HCT116 (cell line): Measurements from ENCODE around the gene LRRC15. TPM values are rescaled to one million over a fixed set of nuclear protein-coding genes. Genes with fewer than 3 reads are reported as not detected.

Experiments used
- ATAC-seq: fragments of 200-7000 bp; cut with Tn5 transposase; 2 replicates; pipeline ENCODE4 v1.9.1; 2020; ENCODE audit warnings: mild to moderate bottlenecking, moderate library complexity
- BruUV-seq: library from RNA; stranded (reverse); fragments of 400-500 nt; replicated peaks from 2 replicates; lab custom pipeline; 2021; lab: Mats Ljungman, UMichigan
- CTCF ChIA-PET: fragments of 300-600 bp; sonication (Branson Sonifier 250); formaldehyde crosslinking; loops from one replicate; lab custom pipeline; 2021; ENCODE audit warnings: antibody characterized with exemption; lab: Charles Lee
- POLR2A ChIA-PET: fragments of 300-600, 350-600 bp; sonication (Branson Sonifier 250); formaldehyde crosslinking; loops from one replicate; lab custom pipeline; 2021; ENCODE audit warnings: antibody characterized with exemption; lab: Charles Lee
- RAD21 ChIA-PET, 2 experiments: fragments of 300-600 bp; sonication (Branson Sonifier 250); formaldehyde crosslinking; loops; one replicate each; lab custom pipeline; 2023; ENCODE audit warnings: low total read pairs in 2 of 2; ENCODE audit not compliant: uncharacterized antibody in 2 of 2, unreplicated experiment in 2 of 2, low non-redundant PET in 1 of 2; lab: Charles Lee
- DNase-seq: peaks from one replicate; pipeline ENCODE4 v3.0.0-alpha.2; 2010; ENCODE audit warnings: low read depth, low spot score
- H2AFZ ChIP-seq: fragments of 200-600 bp; shearing (Covaris generic), sonication (generic); 2 replicates; pipeline ENCODE4 v1.6.1; 2017; ENCODE audit warnings: low read depth, mixed run types, mixed read lengths, antibody characterized with exemption, low read length; ENCODE audit not compliant: poor library complexity, severe bottlenecking
- H3K27ac ChIP-seq: 2 replicates; pipeline ENCODE4 v1.5.1; 2012; ENCODE audit warnings: low read depth, low read length
- H3K27me3 ChIP-seq: fragments of 200-600 bp; sonication (generic); 2 replicates; pipeline ENCODE4 v1.6.1; 2016; ENCODE audit warnings: mixed run types, low read length, mixed read lengths; ENCODE audit not compliant: insufficient read depth
- H3K36me3 ChIP-seq, 2 experiments: fragments of 200-500 bp in 1 of 2; fragments of 200-600 bp in 1 of 2; sonication (Bioruptor generic) in 1 of 2; sonication (generic) in 1 of 2; 2 replicates each; pipeline versions ENCODE4 v1.5.1 to v1.6.1; 2014 to 2016; ENCODE audit warnings: low read length in 2 of 2, inconsistent platforms in 1 of 2, mixed read lengths in 1 of 2, mixed run types in 1 of 2; ENCODE audit not compliant: insufficient read depth in 2 of 2, control insufficient read depth in 1 of 2
- H3K4me1 ChIP-seq, 2 experiments: fragments of 200-600 bp in 1 of 2; sonication (generic) in 1 of 2; 2 replicates each; pipeline versions ENCODE4 v1.5.1 to v1.6.1; 2012 to 2017; ENCODE audit warnings: low read length in 2 of 2, inconsistent platforms in 1 of 2, mild to moderate bottlenecking in 1 of 2, mixed read lengths in 1 of 2, mixed run types in 1 of 2, moderate library complexity in 1 of 2; ENCODE audit not compliant: insufficient read depth in 2 of 2, control insufficient read depth in 1 of 2
- H3K4me2 ChIP-seq: fragments of 200-600 bp; sonication (generic); 2 replicates; pipeline ENCODE4 v1.6.1; 2017; ENCODE audit warnings: mixed run types, low read length, mixed read lengths
- H3K4me3 ChIP-seq, 2 experiments: fragments of 200-600 bp in 1 of 2; sonication (generic) in 1 of 2; replicated peaks in 1 of 2; 2 replicates each; pipeline ENCODE4 v1.5.1; 2011 to 2016; ENCODE audit warnings: low read length in 2 of 2, control low read depth in 1 of 2, low read depth in 1 of 2, mild to moderate bottlenecking in 1 of 2, mixed read lengths in 1 of 2, mixed run types in 1 of 2
- H3K79me2 ChIP-seq: fragments of 200-600 bp; sonication (generic); 2 replicates; pipeline ENCODE4 v1.6.1; 2017; ENCODE audit warnings: mild to moderate bottlenecking, mixed run types, low read length, moderate library complexity, mixed read lengths; ENCODE audit not compliant: insufficient read depth
- H3K9ac ChIP-seq: fragments of 200-600 bp; sonication (generic); 2 replicates; pipeline ENCODE4 v1.6.1; 2016; ENCODE audit warnings: low read length, mixed read lengths
- H3K9me2 ChIP-seq: fragments of 200-600 bp; sonication (generic), shearing (Covaris generic); 2 replicates; pipeline ENCODE4 v1.6.1; 2017; ENCODE audit warnings: mixed run types, mild to moderate bottlenecking, moderate library complexity; ENCODE audit not compliant: insufficient read depth
- H3K9me3 ChIP-seq, 2 experiments: fragments of 200-500 bp in 1 of 2; fragments of 200-600 bp in 1 of 2; sonication (Bioruptor generic) in 1 of 2; sonication (generic) in 1 of 2; 2 replicates each; pipeline ENCODE4 v1.6.1; 2014 to 2017; ENCODE audit warnings: low read length in 2 of 2, mixed read lengths in 2 of 2, inconsistent platforms in 1 of 2, low read depth in 1 of 2, mild to moderate bottlenecking in 1 of 2, mixed run types in 1 of 2, moderate library complexity in 1 of 2; ENCODE audit not compliant: control insufficient read depth in 1 of 2, insufficient read depth in 1 of 2
- H4K20me1 ChIP-seq: fragments of 200-600 bp; sonication (generic), shearing (Covaris generic); 2 replicates; pipeline ENCODE4 v1.6.1; 2017; ENCODE audit warnings: mixed run types, mild to moderate bottlenecking, moderate library complexity; ENCODE audit not compliant: insufficient read depth
- CEBPB ChIP-seq: IDR thresholded peaks from 2 replicates; pipeline ENCODE4 v1.6.1; 2012; ENCODE audit warnings: low read depth
- EGR1 ChIP-seq: IDR thresholded peaks from 2 replicates; pipeline ENCODE4 v1.6.1; 2012; ENCODE audit warnings: low read depth
- ELF1 ChIP-seq: IDR thresholded peaks from 2 replicates; pipeline ENCODE4 v1.6.1; 2012; ENCODE audit warnings: low read depth, borderline replicate concordance
- EZH2phosphoT487 ChIP-seq: fragments of 200-600 bp; IDR thresholded peaks from 2 replicates; pipeline ENCODE4 v1.6.1; 2018; ENCODE audit warnings: antibody characterized with exemption, borderline replicate concordance
- FOSL1 ChIP-seq: IDR thresholded peaks from 2 replicates; pipeline ENCODE4 v1.6.1; 2012; ENCODE audit warnings: low read depth
- POLR2AphosphoS5 ChIP-seq: IDR thresholded peaks from 2 replicates; pipeline ENCODE4 v1.6.1; 2011; ENCODE audit warnings: mild to moderate bottlenecking, low read depth, low read length, moderate library complexity
- SP1 ChIP-seq: IDR thresholded peaks from 2 replicates; pipeline ENCODE4 v1.6.1; 2012; ENCODE audit warnings: low read depth
- SRF ChIP-seq: IDR thresholded peaks from 2 replicates; pipeline ENCODE4 v1.6.1; 2012; ENCODE audit warnings: low read depth
- TCF7L2 ChIP-seq: IDR thresholded peaks from 2 replicates; pipeline ENCODE4 v1.7.0; 2011; ENCODE audit warnings: borderline replicate concordance, inconsistent platforms; ENCODE audit not compliant: insufficient read depth, insufficient read length; ENCODE audit errors: extremely low read depth
- YY1 ChIP-seq: IDR thresholded peaks from 2 replicates; pipeline ENCODE4 v1.6.1; 2011; ENCODE audit warnings: low read length, low read depth, moderate library complexity, mild to moderate bottlenecking; ENCODE audit not compliant: insufficient replicate concordance; ENCODE audit errors: extremely low read depth
- intact Hi-C: fragments of 100-400 bp; cut with micrococcal nuclease; formaldehyde crosslinking; loops from 2 replicates; pipeline ENCODE4 v1.10.0; 2022
- total RNA-seq: library from RNA; stranded (reverse); gene quantifications from one replicate; pipeline ENCODE4 v1.2.1, GENCODE V29; 2021; ENCODE audit not compliant: unreplicated experiment
- TF ChIP-seq, protein P1 (sequence below): IDR thresholded peaks from 2 replicates; pipeline ENCODE4 v1.6.1; 2012; ENCODE audit warnings: low read depth
- TF ChIP-seq, protein P2 (sequence below), 3 experiments: fragments of 200-600 bp in 1 of 3; sonication (generic) in 1 of 3; IDR thresholded peaks in 2 of 3; conservative IDR thresholded peaks in 1 of 3; 2 replicates each; pipeline ENCODE4 v1.5.1; 2012 to 2017; ENCODE audit warnings: low read depth in 2 of 3, low read length in 2 of 3, antibody characterized with exemption in 1 of 3, borderline replicate concordance in 1 of 3, control low read depth in 1 of 3, mild to moderate bottlenecking in 1 of 3, mixed read lengths in 1 of 3, mixed run types in 1 of 3, moderate library complexity in 1 of 3; ENCODE audit not compliant: insufficient read depth in 1 of 3
- TF ChIP-seq, protein P3 (sequence below): IDR thresholded peaks from 2 replicates; pipeline ENCODE4 v1.6.1; 2012

The LRRC15 gene
- total RNA-seq, 1 experiment from 2014 or later: not detected

DNA sequence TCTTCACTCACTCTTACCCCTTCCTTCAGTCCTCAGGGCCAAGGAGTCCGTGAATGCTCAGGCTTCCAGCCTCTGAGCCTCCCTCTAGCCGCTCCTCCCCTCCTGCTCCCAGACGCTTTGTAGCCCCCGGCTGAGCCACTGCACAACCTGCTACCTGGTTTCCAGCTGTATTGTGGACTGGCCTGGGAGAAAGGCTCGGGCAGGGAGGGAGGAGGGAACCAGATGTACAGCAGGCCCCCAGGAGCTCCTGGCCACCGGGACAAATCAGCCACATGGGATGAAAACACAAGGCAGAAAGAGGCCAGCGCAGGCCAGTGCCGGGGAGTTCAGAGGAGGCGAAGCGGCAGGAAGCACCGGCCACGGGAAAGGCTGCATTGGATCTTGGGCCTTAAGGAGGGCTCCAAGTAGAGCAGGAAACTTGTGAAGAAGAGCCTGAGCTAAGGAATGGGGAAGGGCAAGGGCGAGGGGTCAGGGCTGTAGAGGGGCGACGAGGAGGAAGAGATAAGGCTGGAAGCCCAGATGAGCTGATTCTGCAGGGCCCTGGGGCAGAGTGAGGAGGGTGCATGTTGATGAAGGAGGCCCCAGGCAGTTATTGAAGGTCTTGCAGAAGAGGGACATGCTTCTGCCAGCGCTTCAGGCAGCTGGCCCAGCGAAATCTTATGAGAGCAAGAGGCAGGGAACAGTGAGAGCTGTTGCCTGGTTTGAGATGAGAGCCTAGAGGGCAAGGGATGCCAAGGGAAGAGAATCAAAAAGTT is 32.8 kb downstream of the LRRC15 start:
- Histone ChIP-seq H3K4me2 (no peak overlapping the region), H3K9ac (no peak overlapping the region)
- POLR2A ChIA-PET: no interaction called here

More for the DNA sequence above, 32.8 kb downstream of the LRRC15 start:
- H3K36me3 ChIP-seq: no peaks in the 10 kb centered on the region
- no peak overlapping the region for H2AFZ ChIP-seq
- no peaks in the 10 kb centered on the region for H3K9me2 ChIP-seq
- no peaks in the 10 kb centered on the region for H3K79me2 ChIP-seq
- TF ChIP-seq TCF7L2: no peak
- TF ChIP-seq, protein P1, sequence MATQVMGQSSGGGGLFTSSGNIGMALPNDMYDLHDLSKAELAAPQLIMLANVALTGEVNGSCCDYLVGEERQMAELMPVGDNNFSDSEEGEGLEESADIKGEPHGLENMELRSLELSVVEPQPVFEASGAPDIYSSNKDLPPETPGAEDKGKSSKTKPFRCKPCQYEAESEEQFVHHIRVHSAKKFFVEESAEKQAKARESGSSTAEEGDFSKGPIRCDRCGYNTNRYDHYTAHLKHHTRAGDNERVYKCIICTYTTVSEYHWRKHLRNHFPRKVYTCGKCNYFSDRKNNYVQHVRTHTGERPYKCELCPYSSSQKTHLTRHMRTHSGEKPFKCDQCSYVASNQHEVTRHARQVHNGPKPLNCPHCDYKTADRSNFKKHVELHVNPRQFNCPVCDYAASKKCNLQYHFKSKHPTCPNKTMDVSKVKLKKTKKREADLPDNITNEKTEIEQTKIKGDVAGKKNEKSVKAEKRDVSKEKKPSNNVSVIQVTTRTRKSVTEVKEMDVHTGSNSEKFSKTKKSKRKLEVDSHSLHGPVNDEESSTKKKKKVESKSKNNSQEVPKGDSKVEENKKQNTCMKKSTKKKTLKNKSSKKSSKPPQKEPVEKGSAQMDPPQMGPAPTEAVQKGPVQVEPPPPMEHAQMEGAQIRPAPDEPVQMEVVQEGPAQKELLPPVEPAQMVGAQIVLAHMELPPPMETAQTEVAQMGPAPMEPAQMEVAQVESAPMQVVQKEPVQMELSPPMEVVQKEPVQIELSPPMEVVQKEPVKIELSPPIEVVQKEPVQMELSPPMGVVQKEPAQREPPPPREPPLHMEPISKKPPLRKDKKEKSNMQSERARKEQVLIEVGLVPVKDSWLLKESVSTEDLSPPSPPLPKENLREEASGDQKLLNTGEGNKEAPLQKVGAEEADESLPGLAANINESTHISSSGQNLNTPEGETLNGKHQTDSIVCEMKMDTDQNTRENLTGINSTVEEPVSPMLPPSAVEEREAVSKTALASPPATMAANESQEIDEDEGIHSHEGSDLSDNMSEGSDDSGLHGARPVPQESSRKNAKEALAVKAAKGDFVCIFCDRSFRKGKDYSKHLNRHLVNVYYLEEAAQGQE: no peak
- TF ChIP-seq, protein P2, sequence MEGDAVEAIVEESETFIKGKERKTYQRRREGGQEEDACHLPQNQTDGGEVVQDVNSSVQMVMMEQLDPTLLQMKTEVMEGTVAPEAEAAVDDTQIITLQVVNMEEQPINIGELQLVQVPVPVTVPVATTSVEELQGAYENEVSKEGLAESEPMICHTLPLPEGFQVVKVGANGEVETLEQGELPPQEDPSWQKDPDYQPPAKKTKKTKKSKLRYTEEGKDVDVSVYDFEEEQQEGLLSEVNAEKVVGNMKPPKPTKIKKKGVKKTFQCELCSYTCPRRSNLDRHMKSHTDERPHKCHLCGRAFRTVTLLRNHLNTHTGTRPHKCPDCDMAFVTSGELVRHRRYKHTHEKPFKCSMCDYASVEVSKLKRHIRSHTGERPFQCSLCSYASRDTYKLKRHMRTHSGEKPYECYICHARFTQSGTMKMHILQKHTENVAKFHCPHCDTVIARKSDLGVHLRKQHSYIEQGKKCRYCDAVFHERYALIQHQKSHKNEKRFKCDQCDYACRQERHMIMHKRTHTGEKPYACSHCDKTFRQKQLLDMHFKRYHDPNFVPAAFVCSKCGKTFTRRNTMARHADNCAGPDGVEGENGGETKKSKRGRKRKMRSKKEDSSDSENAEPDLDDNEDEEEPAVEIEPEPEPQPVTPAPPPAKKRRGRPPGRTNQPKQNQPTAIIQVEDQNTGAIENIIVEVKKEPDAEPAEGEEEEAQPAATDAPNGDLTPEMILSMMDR (IDR thresholded peaks at IDR 0.05 in 2 of 3, conservative IDR thresholded peaks at IDR 0.05 in 1 of 3; ENCODE audit: borderline replicate concordance in 1 of 3, insufficient read depth in 1 of 3, low read depth in 2 of 3, low read length in 2 of 3): no peak
- TF ChIP-seq YY1: no peak
- TF ChIP-seq FOSL1: no peak
- no peak for TF ChIP-seq POLR2AphosphoS5
- TF ChIP-seq, protein P3, sequence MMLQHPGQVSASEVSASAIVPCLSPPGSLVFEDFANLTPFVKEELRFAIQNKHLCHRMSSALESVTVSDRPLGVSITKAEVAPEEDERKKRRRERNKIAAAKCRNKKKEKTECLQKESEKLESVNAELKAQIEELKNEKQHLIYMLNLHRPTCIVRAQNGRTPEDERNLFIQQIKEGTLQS: no peak
- no peak for TF ChIP-seq EZH2phosphoT487
- TF ChIP-seq ELF1: no peak
- TF ChIP-seq CEBPB: no peak
- TF ChIP-seq EGR1: no peak
- no peak for TF ChIP-seq SP1
- no peak for TF ChIP-seq SRF
- H3K9me3 ChIP-seq: no peaks in the 10 kb centered on the region
- no peak overlapping the region for H3K27ac ChIP-seq
- DNase-seq: no peak
- ChIA-PET RAD21 (no interaction called here), CTCF (interaction anchor here (1.6 kb wide), 1 partner anchor 335 kb away, joined by 5 read pairs; the partner anchor contains the start of gene LSG1)
- peaks cover 5 to 23% of the 10 kb centered on the region in 2 experiments; a peak in 3 of 4 replicates for H3K4me1 ChIP-seq
- no TSS peak for BruUV-seq
- no peak overlapping the region for H3K4me3 ChIP-seq
- ATAC-seq: no peak
- no peaks in the 10 kb centered on the region for H4K20me1 ChIP-seq
- no peaks in the 10 kb centered on the region for H3K27me3 ChIP-seq
- intact Hi-C loops: loop anchor here (10.0 kb wide), 2 partner anchors 928 to 1178 kb away; no protein-coding TSS in a partner anchor
